ENCODE measurements around the gene NAALADL2. TPM values are rescaled to one million over a fixed set of nuclear protein-coding genes. Genes with fewer than 3 reads are reported as not detected.

Gene NAALADL2
- total RNA-seq, 4 donors from 2014 or later = 0.26 to 218 (median 17.4) TPM

GRCh38 chr3:175240921-175241320 lies 381.8 kb downstream of the NAALADL2 start:
- no peak for TF ChIP-seq POLR2A (IDR thresholded peaks at IDR 0.05)
- no peak for TF ChIP-seq CTCF (IDR thresholded peaks at IDR 0.05)
- intact Hi-C loops (cut with DNase I; ENCODE audit: low total_unique reads) = no loop called here
- no peaks in the 10 kb centered on the region for H3K4me1 ChIP-seq

GRCh38 chr3:175242243-175242642 lies 383.1 kb downstream of the NAALADL2 start:
- H3K36me3 ChIP-seq = no peaks in the 10 kb centered on the region
- H3K27ac ChIP-seq = no peak overlapping the region
- no peaks in the 10 kb centered on the region for H3K9me3 ChIP-seq
- no peaks in the 10 kb centered on the region for H3K27me3 ChIP-seq
- no peak overlapping the region for H3K4me3 ChIP-seq
- no peak for DNase-seq
- intact Hi-C loops (cut with DNase I; ENCODE audit: low total_unique reads) = no loop called here
- H3K4me1 ChIP-seq = no peaks in the 10 kb centered on the region
- TF ChIP-seq CTCF (IDR thresholded peaks at IDR 0.05) = no peak
- no peak for TF ChIP-seq POLR2A (IDR thresholded peaks at IDR 0.05)

More at GRCh38 chr3:175240921-175241320, 381.8 kb downstream of the NAALADL2 start:
- Histone ChIP-seq H3K4me3 (no peak overlapping the region), H3K27ac (no peak overlapping the region), H3K36me3 (no peaks in the 10 kb centered on the region), H3K27me3 (no peaks in the 10 kb centered on the region), H3K9me3 (no peaks in the 10 kb centered on the region)
- DNase-seq = no peak

- Histone ChIP-seq H3K27me3 (no peaks in the 10 kb centered on the region), H3K9me3 (no peaks in the 10 kb centered on the region), H3K27ac (no peak overlapping the region), H3K4me3 (no peak overlapping the region), H3K36me3 (no peaks in the 10 kb centered on the region), H3K4me1 (no peaks in the 10 kb centered on the region)
- TF ChIP-seq POLR2A (IDR thresholded peaks at IDR 0.05) (no peak), CTCF (IDR thresholded peaks at IDR 0.05) (no peak)
- DNase-seq = no peak
- intact Hi-C loops (cut with DNase I; ENCODE audit: low total_unique reads) = no loop called here
These were observed 387.1 kb downstream of the NAALADL2 start for GRCh38 chr3:175246234-175246633.

- Histone ChIP-seq H3K9me3 (no peaks in the 10 kb centered on the region), H3K27ac (no peak overlapping the region), H3K36me3 (no peaks in the 10 kb centered on the region), H3K4me3 (no peak overlapping the region), H3K4me1 (no peaks in the 10 kb centered on the region), H3K27me3 (no peaks in the 10 kb centered on the region)
- TF ChIP-seq CTCF (IDR thresholded peaks at IDR 0.05) (no peak), POLR2A (IDR thresholded peaks at IDR 0.05) (no peak)
- DNase-seq = no peak
- intact Hi-C loops (cut with DNase I; ENCODE audit: low total_unique reads) = no loop called here
These were observed 387.6 kb downstream of the NAALADL2 start for GRCh38 chr3:175246766-175247165.

- TF ChIP-seq POLR2A (IDR thresholded peaks at IDR 0.05) (no peak), CTCF (IDR thresholded peaks at IDR 0.05) (no peak)
- H3K27ac ChIP-seq = no peak overlapping the region
- H3K36me3 ChIP-seq = no peaks in the 10 kb centered on the region
- no peaks in the 10 kb centered on the region for H3K4me1 ChIP-seq
- no peak overlapping the region for H3K4me3 ChIP-seq
- intact Hi-C loops (cut with DNase I; ENCODE audit: low total_unique reads) = no loop called here
- no peak for DNase-seq
- no peaks in the 10 kb centered on the region for H3K9me3 ChIP-seq
- no peaks in the 10 kb centered on the region for H3K27me3 ChIP-seq
These were observed 388.5 kb downstream of the NAALADL2 start for GRCh38 chr3:175247629-175248028.

Measured in uterus (tissue), 4 donors.